Upper lobe of left lung (tissue), 6 donors: ENCODE data around the gene HTRA3. TPM values are rescaled to one million over a fixed set of nuclear protein-coding genes. Genes with fewer than 3 reads are reported as not detected.
A peak's percentile ranks its signal among the peaks of the same experiment; 100 is the strongest.

ENCODE experiments used
- ATAC-seq, 2 donors: fragments of 200-7000 bp; cut with Tn5 transposase; one replicate each; pipeline ENCODE4 v1.9.1; 2022; ENCODE audit warnings: mild to moderate bottlenecking in 2 of 2, moderate library complexity in 2 of 2; ENCODE audit not compliant: low FRiP score in 2 of 2
- DNase-seq, 2 donors: peaks; one replicate each; pipeline ENCODE4 v3.0.0-alpha.2; 2019 to 2020
- H3K27ac ChIP-seq, 4 donors: fragments of 200-600 bp; sonication (generic); one replicate each; pipeline ENCODE4 v1.5.1; 2016 to 2019
- H3K27me3 ChIP-seq, 4 donors: fragments of 200-600 bp; sonication (generic); one replicate each; pipeline ENCODE4 v1.5.1; 2017 to 2019
- H3K36me3 ChIP-seq, 4 donors: fragments of 200-600 bp; sonication (generic); one replicate each; pipeline ENCODE4 v1.5.1; 2016 to 2019
- H3K4me1 ChIP-seq, 4 donors: fragments of 200-600 bp; sonication (generic); one replicate each; pipeline ENCODE4 v1.5.1; 2018 to 2019
- H3K4me3 ChIP-seq, 4 donors: fragments of 200-600 bp; sonication (generic); one replicate each; pipeline ENCODE4 v1.5.1; 2017 to 2019; ENCODE audit warnings: mild to moderate bottlenecking in 2 of 4, moderate library complexity in 1 of 4
- H3K9me3 ChIP-seq, 4 donors: fragments of 200-600 bp; sonication (generic); one replicate each; pipeline ENCODE4 v1.5.1; 2018 to 2019
- CTCF ChIP-seq, 6 experiments: fragments of 450-650 bp in 4 of 6; fragments of 200-600 bp in 2 of 6; sonication (generic) in 2 of 6; IDR thresholded peaks; one replicate each; pipeline ENCODE4 v1.5.1; 2016 to 2019; ENCODE audit warnings: antibody characterized with exemption in 6 of 6
- EP300 ChIP-seq, 4 donors: sonication (generic); formaldehyde crosslinking; IDR thresholded peaks; one replicate each; pipeline ENCODE4 v1.5.1; 2017; ENCODE audit warnings: antibody characterized with exemption in 4 of 4, control low read depth in 2 of 4
- POLR2A ChIP-seq, 4 donors: fragments of 450-650 bp; IDR thresholded peaks; one replicate each; pipeline ENCODE4 v1.5.1; 2016 to 2017; ENCODE audit warnings: antibody characterized with exemption in 4 of 4, mild to moderate bottlenecking in 2 of 4
- POLR2AphosphoS5 ChIP-seq, 2 donors: sonication (generic); formaldehyde crosslinking; IDR thresholded peaks; one replicate each; pipeline ENCODE4 v1.5.1; 2017; ENCODE audit warnings: antibody characterized with exemption in 2 of 2
- WGBS, 2 donors: methylation state at CpG; one replicate each; pipeline ENCODE4 v1.1.5; 2017 to 2018; 5-methylcytosine and 5-hydroxymethylcytosine counted together
- total RNA-seq, 6 donors: library from RNA; depleted of rRNA in 4 of 6; stranded (reverse); fragments of >200 nt in 4 of 6; gene quantifications; one replicate each; pipeline versions ENCODE4 v1.1.0 to v1.2.1, GENCODE V29; 2016 to 2021
- donor health status: DM: no; HTN: no; CAD: no; lungs with moderate emphysema.
- donor health status: DM: no; HTN: yes; CAD: no; lungs with severe emphysema.

HTRA3 gene
- total RNA-seq, 6 donors from 2014 or later, result 5.2 to 51.1 (median 19.7) TPM

GRCh38 chr4:8251110-8251883, 18.3 kb upstream of the HTRA3 start:
- Histone ChIP-seq H3K27me3 (no peaks in the 10 kb centered on the region), H3K27ac (no peak overlapping the region), H3K36me3 (no peaks in the 10 kb centered on the region), H3K4me1 (peaks cover 12 to 22% (median 18%) of the 10 kb centered on the region in 4 donors), H3K4me3 (no peak overlapping the region), H3K9me3 (no peaks in the 10 kb centered on the region)
- no peak for ATAC-seq
- TF ChIP-seq EP300 (IDR thresholded peaks at IDR 0.05) (no peak), POLR2AphosphoS5 (IDR thresholded peaks at IDR 0.05) (no peak), POLR2A (IDR thresholded peaks at IDR 0.05) (no peak), CTCF (IDR thresholded peaks at IDR 0.05) (no peak)
- DNase-seq, result no peak
- WGBS, 2 donors, result 86 to 88% methylated on average over 17 to 24 of the region's 24 CpGs

GRCh38 chr4:8252301-8253173, 17.0 kb upstream of the HTRA3 start:
- Histone ChIP-seq H3K36me3 (no peaks in the 10 kb centered on the region), H3K9me3 (no peaks in the 10 kb centered on the region), H3K27me3 (no peaks in the 10 kb centered on the region), H3K4me3 (no peak overlapping the region), H3K4me1 (peaks cover 7 to 11% (median 10%) of the 10 kb centered on the region in 4 donors), H3K27ac (no peak overlapping the region)
- TF ChIP-seq CTCF (IDR thresholded peaks at IDR 0.05), result no peak
- no peak for TF ChIP-seq EP300 (IDR thresholded peaks at IDR 0.05)
- TF ChIP-seq POLR2AphosphoS5 (IDR thresholded peaks at IDR 0.05), result no peak
- TF ChIP-seq POLR2A (IDR thresholded peaks at IDR 0.05), result no peak
- ATAC-seq (no peak), DNase-seq (no peak)
- whole genome bisulfite sequencing, 2 donors, result 77 to 86% methylated on average over 20 to 22 of the region's 23 CpGs

- Histone ChIP-seq H3K27me3 (no peaks in the 10 kb centered on the region), H3K36me3 (no peaks in the 10 kb centered on the region), H3K27ac (no peak overlapping the region), H3K4me1 (no peaks in the 10 kb centered on the region), H3K9me3 (no peaks in the 10 kb centered on the region), H3K4me3 (no peak overlapping the region)
- 79 to 89% methylated on average over 6 of the region's 6 CpGs for WGBS, 2 donors
- TF ChIP-seq CTCF (IDR thresholded peaks at IDR 0.05) (no peak), EP300 (IDR thresholded peaks at IDR 0.05) (no peak), POLR2AphosphoS5 (IDR thresholded peaks at IDR 0.05) (no peak), POLR2A (IDR thresholded peaks at IDR 0.05) (no peak)
- ATAC-seq (no peak), DNase-seq (no peak)
Observed at GRCh38 chr4:8254076-8254475, 15.5 kb upstream of the HTRA3 start.

GRCh38 chr4:8255698-8256441, 13.7 kb upstream of the HTRA3 start:
- Histone ChIP-seq H3K27ac (no peak overlapping the region), H3K4me3 (no peak overlapping the region), H3K27me3 (no peaks in the 10 kb centered on the region), H3K36me3 (no peaks in the 10 kb centered on the region), H3K4me1 (peaks cover 0 to 9% (median 3%) of the 10 kb centered on the region in 4 donors), H3K9me3 (no peaks in the 10 kb centered on the region)
- 66 to 67% methylated on average over 9 to 14 of the region's 14 CpGs for WGBS, 2 donors
- ATAC-seq (peak; percentile 20 to 87), DNase-seq (peak in 1 of 2 donors; percentile 52)
- TF ChIP-seq POLR2A (IDR thresholded peaks at IDR 0.05) (no peak), CTCF (IDR thresholded peaks at IDR 0.05) (no peak), POLR2AphosphoS5 (IDR thresholded peaks at IDR 0.05) (no peak), EP300 (IDR thresholded peaks at IDR 0.05) (no peak)
